ENCODE results near the gene CLSTN2.

CLSTN2 gene

DNA sequence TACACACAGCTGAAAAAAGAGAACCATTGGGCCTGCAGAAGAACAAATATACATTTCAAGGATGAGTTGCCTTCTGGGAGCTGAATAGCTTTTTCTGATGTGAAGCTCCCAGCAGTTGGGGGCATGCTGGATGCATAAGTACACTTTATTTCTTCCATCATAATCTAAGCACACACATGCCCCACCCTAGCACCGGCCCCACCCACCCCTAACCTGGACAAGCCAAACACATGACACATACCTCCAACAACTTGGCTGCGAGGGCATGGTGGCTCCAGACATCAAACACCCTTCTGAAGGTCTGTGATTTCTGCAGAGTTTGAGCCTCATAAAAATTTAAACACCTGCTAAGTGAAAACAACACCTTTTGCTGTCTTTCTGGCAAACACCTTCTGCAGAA, 435.7 kb downstream of the CLSTN2 start:
- no peak overlapping the region for H4K91ac ChIP-seq (ENCODE audit: low read depth, low read length)
- no peak overlapping the region for H3K9ac ChIP-seq (ENCODE audit: low read length)
- no peak overlapping the region for H4K12ac ChIP-seq (ENCODE audit: low read depth, low read length)
- no peak overlapping the region for H3K4ac ChIP-seq (ENCODE audit: low read depth, low read length)
- H3K27me3 ChIP-seq (ENCODE audit: insufficient read depth, low read length): no peaks in the 10 kb centered on the region
- H2BK120ac ChIP-seq (ENCODE audit: insufficient read depth, low read length, poor library complexity): no peak overlapping the region
- no peaks in the 10 kb centered on the region for H3K9me3 ChIP-seq (ENCODE audit: insufficient read depth, low read depth, low read length)
- no peak overlapping the region for H3K4me3 ChIP-seq (ENCODE audit: low read depth, low read length)
- peaks cover 0 to 3% of the 10 kb centered on the region in 2 experiments for H3K4me1 ChIP-seq (ENCODE audit: control insufficient read depth in 1 of 2, insufficient read depth in 2 of 2, low read length in 2 of 2)
- H4K8ac ChIP-seq (ENCODE audit: low read depth, low read length): no peak overlapping the region
- no peak overlapping the region for H2AFZ ChIP-seq (ENCODE audit: insufficient read depth, low read length, poor library complexity)
- no peaks in the 10 kb centered on the region for H3K79me1 ChIP-seq (ENCODE audit: low read length)
- no peak overlapping the region for H3K4me2 ChIP-seq (ENCODE audit: low read length)
- no peak for DNase-seq
- no peak overlapping the region for H2BK5ac ChIP-seq (ENCODE audit: low read depth, low read length, poor library complexity)
- H3K23ac ChIP-seq (ENCODE audit: low read length): no peak overlapping the region
- no peaks in the 10 kb centered on the region for H3K36me3 ChIP-seq (ENCODE audit: control insufficient read depth in 1 of 2, insufficient read depth in 2 of 2, low read length in 2 of 2)
- H3K14ac ChIP-seq (ENCODE audit: low read length): no peak overlapping the region
- H3K18ac ChIP-seq (ENCODE audit: low read length): no peak overlapping the region
- no peak overlapping the region for H2AK5ac ChIP-seq (ENCODE audit: low read length)
- no CpG with 5 or more reads among the region's 2 CpGs for WGBS (ENCODE audit: extremely low coverage, insufficient coverage, insufficient read length)
- no peaks in the 10 kb centered on the region for H3K79me2 ChIP-seq (ENCODE audit: control insufficient read depth, insufficient read depth, low read length, poor library complexity)
- H2BK12ac ChIP-seq (ENCODE audit: low read length): no peak overlapping the region
- no peak overlapping the region for H3K27ac ChIP-seq (ENCODE audit: low read depth, low read length)

GRCh38 chr3:140373234-140373633, 438.2 kb downstream of the CLSTN2 start:
- no CpG with 5 or more reads among the region's 1 CpG for WGBS (ENCODE audit: extremely low coverage, insufficient coverage, insufficient read length)

DNA sequence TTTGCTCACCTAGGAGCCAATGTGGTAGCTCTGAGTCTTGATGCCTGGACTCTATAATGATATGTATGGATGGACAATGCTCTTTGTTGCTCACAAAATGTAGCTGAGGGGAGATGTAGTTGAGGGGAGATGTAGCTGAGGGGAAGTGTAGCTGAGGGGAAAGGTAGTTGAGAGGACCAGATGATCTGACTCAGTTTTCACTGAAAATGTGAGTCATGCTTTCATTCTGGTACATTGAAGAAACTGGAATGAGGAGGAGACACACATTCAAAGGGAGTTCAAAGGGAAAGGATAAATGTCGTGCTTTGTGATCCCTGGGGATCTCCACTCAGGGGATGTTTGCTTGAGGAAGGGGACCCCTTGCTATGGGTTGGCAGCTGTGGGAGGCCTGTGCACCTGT, 440.0 kb downstream of the CLSTN2 start:
- no peaks in the 10 kb centered on the region for H3K9me3 ChIP-seq (ENCODE audit: insufficient read depth, low read depth, low read length)
- H2BK120ac ChIP-seq (ENCODE audit: insufficient read depth, low read length, poor library complexity): no peak overlapping the region
- H3K14ac ChIP-seq (ENCODE audit: low read length): no peak overlapping the region
- H4K12ac ChIP-seq (ENCODE audit: low read depth, low read length): no peak overlapping the region
- no peak overlapping the region for H3K4me2 ChIP-seq (ENCODE audit: low read length)
- DNase-seq: no peak
- no peak overlapping the region for H4K91ac ChIP-seq (ENCODE audit: low read depth, low read length)
- H3K18ac ChIP-seq (ENCODE audit: low read length): no peak overlapping the region
- no peaks in the 10 kb centered on the region for H3K27me3 ChIP-seq (ENCODE audit: insufficient read depth, low read length)
- no peak overlapping the region for H2BK12ac ChIP-seq (ENCODE audit: low read length)
- H3K79me1 ChIP-seq (ENCODE audit: low read length): no peaks in the 10 kb centered on the region
- no peaks in the 10 kb centered on the region for H3K36me3 ChIP-seq (ENCODE audit: control insufficient read depth in 1 of 2, insufficient read depth in 2 of 2, low read length in 2 of 2)
- no peak overlapping the region for H2BK5ac ChIP-seq (ENCODE audit: low read depth, low read length, poor library complexity)
- no peak overlapping the region for H2AFZ ChIP-seq (ENCODE audit: insufficient read depth, low read length, poor library complexity)
- no peaks in the 10 kb centered on the region for H3K79me2 ChIP-seq (ENCODE audit: control insufficient read depth, insufficient read depth, low read length, poor library complexity)
- H3K9ac ChIP-seq (ENCODE audit: low read length): no peak overlapping the region
- no peak overlapping the region for H3K27ac ChIP-seq (ENCODE audit: low read depth, low read length)
- no peak overlapping the region for H3K4me3 ChIP-seq (ENCODE audit: low read depth, low read length)
- no peak overlapping the region for H2AK5ac ChIP-seq (ENCODE audit: low read length)
- H3K4ac ChIP-seq (ENCODE audit: low read depth, low read length): no peak overlapping the region
- no peak overlapping the region for H4K8ac ChIP-seq (ENCODE audit: low read depth, low read length)
- H3K23ac ChIP-seq (ENCODE audit: low read length): no peak overlapping the region
- no peaks in the 10 kb centered on the region for H3K4me1 ChIP-seq (ENCODE audit: control insufficient read depth in 1 of 2, insufficient read depth in 2 of 2, low read length in 2 of 2)
- no CpG with 5 or more reads among the region's 1 CpG for WGBS (ENCODE audit: extremely low coverage, insufficient coverage, insufficient read length)

More at GRCh38 chr3:140373234-140373633, 438.2 kb downstream of the CLSTN2 start:
- H3K79me1 ChIP-seq (ENCODE audit: low read length): no peaks in the 10 kb centered on the region
- H3K27me3 ChIP-seq (ENCODE audit: insufficient read depth, low read length): no peaks in the 10 kb centered on the region
- no peaks in the 10 kb centered on the region for H3K9me3 ChIP-seq (ENCODE audit: insufficient read depth, low read depth, low read length)
- no peak overlapping the region for H3K4me2 ChIP-seq (ENCODE audit: low read length)
- no peak overlapping the region for H2BK5ac ChIP-seq (ENCODE audit: low read depth, low read length, poor library complexity)
- no peak overlapping the region for H3K14ac ChIP-seq (ENCODE audit: low read length)
- H4K12ac ChIP-seq (ENCODE audit: low read depth, low read length): no peak overlapping the region
- no peak for DNase-seq
- no peak overlapping the region for H3K23ac ChIP-seq (ENCODE audit: low read length)
- no peak overlapping the region for H3K4ac ChIP-seq (ENCODE audit: low read depth, low read length)
- H3K27ac ChIP-seq (ENCODE audit: low read depth, low read length): no peak overlapping the region
- H3K18ac ChIP-seq (ENCODE audit: low read length): no peak overlapping the region
- no peak overlapping the region for H3K4me3 ChIP-seq (ENCODE audit: low read depth, low read length)
- no peaks in the 10 kb centered on the region for H3K4me1 ChIP-seq (ENCODE audit: control insufficient read depth in 1 of 2, insufficient read depth in 2 of 2, low read length in 2 of 2)
- no peak overlapping the region for H3K9ac ChIP-seq (ENCODE audit: low read length)
- no peak overlapping the region for H2AFZ ChIP-seq (ENCODE audit: insufficient read depth, low read length, poor library complexity)
- H2BK120ac ChIP-seq (ENCODE audit: insufficient read depth, low read length, poor library complexity): no peak overlapping the region
- no peak overlapping the region for H2BK12ac ChIP-seq (ENCODE audit: low read length)
- H4K91ac ChIP-seq (ENCODE audit: low read depth, low read length): no peak overlapping the region
- H3K36me3 ChIP-seq (ENCODE audit: control insufficient read depth in 1 of 2, insufficient read depth in 2 of 2, low read length in 2 of 2): no peaks in the 10 kb centered on the region
- no peaks in the 10 kb centered on the region for H3K79me2 ChIP-seq (ENCODE audit: control insufficient read depth, insufficient read depth, low read length, poor library complexity)
- no peak overlapping the region for H2AK5ac ChIP-seq (ENCODE audit: low read length)
- H4K8ac ChIP-seq (ENCODE audit: low read depth, low read length): no peak overlapping the region

GRCh38 chr3:140376136-140376889, 441.3 kb downstream of the CLSTN2 start:
- Histone ChIP-seq H3K79me1 (ENCODE audit: low read length) (no peaks in the 10 kb centered on the region), H3K4me3 (ENCODE audit: low read depth, low read length) (no peak overlapping the region)
- WGBS (ENCODE audit: extremely low coverage, insufficient coverage, insufficient read length): no CpG with 5 or more reads among the region's 1 CpG

More at GRCh38 chr3:140376136-140376889, 441.3 kb downstream of the CLSTN2 start:
- Histone ChIP-seq H4K8ac (ENCODE audit: low read depth, low read length) (no peak overlapping the region), H3K4ac (ENCODE audit: low read depth, low read length) (no peak overlapping the region), H3K23ac (ENCODE audit: low read length) (no peak overlapping the region), H4K12ac (ENCODE audit: low read depth, low read length) (no peak overlapping the region), H3K14ac (ENCODE audit: low read length) (no peak overlapping the region), H2AFZ (ENCODE audit: insufficient read depth, low read length, poor library complexity) (no peak overlapping the region), H4K91ac (ENCODE audit: low read depth, low read length) (no peak overlapping the region), H3K27ac (ENCODE audit: low read depth, low read length) (no peak overlapping the region), H3K79me2 (ENCODE audit: control insufficient read depth, insufficient read depth, low read length, poor library complexity) (no peaks in the 10 kb centered on the region), H2BK120ac (ENCODE audit: insufficient read depth, low read length, poor library complexity) (no peak overlapping the region), H3K18ac (ENCODE audit: low read length) (no peak overlapping the region), H3K4me1 (ENCODE audit: control insufficient read depth in 1 of 2, insufficient read depth in 2 of 2, low read length in 2 of 2) (no peaks in the 10 kb centered on the region), H3K36me3 (ENCODE audit: control insufficient read depth in 1 of 2, insufficient read depth in 2 of 2, low read length in 2 of 2) (no peaks in the 10 kb centered on the region), H3K27me3 (ENCODE audit: insufficient read depth, low read length) (no peaks in the 10 kb centered on the region), H2BK12ac (ENCODE audit: low read length) (no peak overlapping the region), H3K4me2 (ENCODE audit: low read length) (no peak overlapping the region), H3K9ac (ENCODE audit: low read length) (no peak overlapping the region), H2BK5ac (ENCODE audit: low read depth, low read length, poor library complexity) (no peak overlapping the region), H2AK5ac (ENCODE audit: low read length) (no peak overlapping the region), H3K9me3 (ENCODE audit: insufficient read depth, low read depth, low read length) (no peaks in the 10 kb centered on the region)
- no peak for DNase-seq
